ENCODE measurements around the gene ZNF283. TPM values are rescaled to one million over a fixed set of nuclear protein-coding genes. Genes with fewer than 3 reads are reported as not detected.

ZNF283 gene
- total and polyA plus RNA-seq, 9 of the 15 experiments (the other 6 are each of a cell fraction or from before 2014, with no cell fraction given): 6.0 to 19.5 (median 9.8) TPM

DNA sequence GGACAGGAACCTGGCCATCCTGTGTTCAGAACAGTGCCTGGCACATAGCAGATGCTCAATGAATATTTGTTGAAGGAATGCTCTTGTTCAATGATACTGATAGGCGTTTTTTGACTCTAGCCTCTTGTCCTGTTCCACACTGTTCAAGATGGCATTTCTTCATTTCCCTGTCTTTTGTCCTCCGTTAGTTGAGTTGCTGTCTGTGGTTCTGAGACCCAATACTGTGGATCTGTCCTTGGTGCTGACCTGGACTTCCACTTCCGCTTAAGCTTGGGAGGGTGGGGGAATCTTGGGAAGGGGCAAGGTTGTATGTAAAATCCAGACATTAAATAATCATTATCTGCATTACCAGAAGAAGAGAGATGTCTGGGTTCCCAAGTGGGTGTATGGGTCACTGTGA is 38.1 kb upstream of the ZNF283 start (continued):
- TF ChIP-seq, protein P1, sequence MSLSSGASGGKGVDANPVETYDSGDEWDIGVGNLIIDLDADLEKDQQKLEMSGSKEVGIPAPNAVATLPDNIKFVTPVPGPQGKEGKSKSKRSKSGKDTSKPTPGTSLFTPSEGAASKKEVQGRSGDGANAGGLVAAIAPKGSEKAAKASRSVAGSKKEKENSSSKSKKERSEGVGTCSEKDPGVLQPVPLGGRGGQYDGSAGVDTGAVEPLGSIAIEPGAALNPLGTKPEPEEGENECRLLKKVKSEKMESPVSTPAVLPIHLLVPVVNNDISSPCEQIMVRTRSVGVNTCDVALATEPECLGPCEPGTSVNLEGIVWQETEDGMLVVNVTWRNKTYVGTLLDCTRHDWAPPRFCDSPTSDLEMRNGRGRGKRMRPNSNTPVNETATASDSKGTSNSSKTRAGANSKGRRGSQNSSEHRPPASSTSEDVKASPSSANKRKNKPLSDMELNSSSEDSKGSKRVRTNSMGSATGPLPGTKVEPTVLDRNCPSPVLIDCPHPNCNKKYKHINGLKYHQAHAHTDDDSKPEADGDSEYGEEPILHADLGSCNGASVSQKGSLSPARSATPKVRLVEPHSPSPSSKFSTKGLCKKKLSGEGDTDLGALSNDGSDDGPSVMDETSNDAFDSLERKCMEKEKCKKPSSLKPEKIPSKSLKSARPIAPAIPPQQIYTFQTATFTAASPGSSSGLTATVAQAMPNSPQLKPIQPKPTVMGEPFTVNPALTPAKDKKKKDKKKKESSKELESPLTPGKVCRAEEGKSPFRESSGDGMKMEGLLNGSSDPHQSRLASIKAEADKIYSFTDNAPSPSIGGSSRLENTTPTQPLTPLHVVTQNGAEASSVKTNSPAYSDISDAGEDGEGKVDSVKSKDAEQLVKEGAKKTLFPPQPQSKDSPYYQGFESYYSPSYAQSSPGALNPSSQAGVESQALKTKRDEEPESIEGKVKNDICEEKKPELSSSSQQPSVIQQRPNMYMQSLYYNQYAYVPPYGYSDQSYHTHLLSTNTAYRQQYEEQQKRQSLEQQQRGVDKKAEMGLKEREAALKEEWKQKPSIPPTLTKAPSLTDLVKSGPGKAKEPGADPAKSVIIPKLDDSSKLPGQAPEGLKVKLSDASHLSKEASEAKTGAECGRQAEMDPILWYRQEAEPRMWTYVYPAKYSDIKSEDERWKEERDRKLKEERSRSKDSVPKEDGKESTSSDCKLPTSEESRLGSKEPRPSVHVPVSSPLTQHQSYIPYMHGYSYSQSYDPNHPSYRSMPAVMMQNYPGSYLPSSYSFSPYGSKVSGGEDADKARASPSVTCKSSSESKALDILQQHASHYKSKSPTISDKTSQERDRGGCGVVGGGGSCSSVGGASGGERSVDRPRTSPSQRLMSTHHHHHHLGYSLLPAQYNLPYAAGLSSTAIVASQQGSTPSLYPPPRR (CRISPR knock-in tag; IDR thresholded peaks at IDR 0.05; ENCODE audit: borderline replicate concordance): no peak
- TF ChIP-seq SRSF1 (IDR thresholded peaks at IDR 0.05; ENCODE audit: low read depth, low read length) (no peak), ZNF766 (CRISPR knock-in tag; conservative IDR thresholded peaks at IDR 0.05) (peak; percentile 96), SP1 (CRISPR knock-in tag; IDR thresholded peaks at IDR 0.05) (no peak), RFX7 (CRISPR knock-in tag; IDR thresholded peaks at IDR 0.05) (no peak), ZBTB8A (IDR thresholded peaks at IDR 0.05; ENCODE audit: partially characterized antibody) (no peak), FOSL1 (tag; conservative IDR thresholded peaks at IDR 0.05) (no peak), PHTF2 (CRISPR knock-in tag; IDR thresholded peaks at IDR 0.05) (no peak), EWSR1 (IDR thresholded peaks at IDR 0.05; ENCODE audit: borderline replicate concordance, low read depth, partially characterized antibody) (no peak), XRCC4 (IDR thresholded peaks at IDR 0.05; ENCODE audit: extremely low read depth, insufficient read depth, insufficient read length) (no peak), TEAD1 (CRISPR knock-in tag; IDR thresholded peaks at IDR 0.05) (peak in 1 of 2 experiments; percentile 48; a peak in 1 of 4 replicates), HOXB6 (CRISPR knock-in tag; IDR thresholded peaks at IDR 0.05; ENCODE audit: borderline replicate concordance) (no peak), TAF7 (tag; IDR thresholded peaks at IDR 0.05) (no peak), EP300 (IDR thresholded peaks at IDR 0.05; ENCODE audit: low read length) (no peak)
- TF ChIP-seq, protein P2, sequence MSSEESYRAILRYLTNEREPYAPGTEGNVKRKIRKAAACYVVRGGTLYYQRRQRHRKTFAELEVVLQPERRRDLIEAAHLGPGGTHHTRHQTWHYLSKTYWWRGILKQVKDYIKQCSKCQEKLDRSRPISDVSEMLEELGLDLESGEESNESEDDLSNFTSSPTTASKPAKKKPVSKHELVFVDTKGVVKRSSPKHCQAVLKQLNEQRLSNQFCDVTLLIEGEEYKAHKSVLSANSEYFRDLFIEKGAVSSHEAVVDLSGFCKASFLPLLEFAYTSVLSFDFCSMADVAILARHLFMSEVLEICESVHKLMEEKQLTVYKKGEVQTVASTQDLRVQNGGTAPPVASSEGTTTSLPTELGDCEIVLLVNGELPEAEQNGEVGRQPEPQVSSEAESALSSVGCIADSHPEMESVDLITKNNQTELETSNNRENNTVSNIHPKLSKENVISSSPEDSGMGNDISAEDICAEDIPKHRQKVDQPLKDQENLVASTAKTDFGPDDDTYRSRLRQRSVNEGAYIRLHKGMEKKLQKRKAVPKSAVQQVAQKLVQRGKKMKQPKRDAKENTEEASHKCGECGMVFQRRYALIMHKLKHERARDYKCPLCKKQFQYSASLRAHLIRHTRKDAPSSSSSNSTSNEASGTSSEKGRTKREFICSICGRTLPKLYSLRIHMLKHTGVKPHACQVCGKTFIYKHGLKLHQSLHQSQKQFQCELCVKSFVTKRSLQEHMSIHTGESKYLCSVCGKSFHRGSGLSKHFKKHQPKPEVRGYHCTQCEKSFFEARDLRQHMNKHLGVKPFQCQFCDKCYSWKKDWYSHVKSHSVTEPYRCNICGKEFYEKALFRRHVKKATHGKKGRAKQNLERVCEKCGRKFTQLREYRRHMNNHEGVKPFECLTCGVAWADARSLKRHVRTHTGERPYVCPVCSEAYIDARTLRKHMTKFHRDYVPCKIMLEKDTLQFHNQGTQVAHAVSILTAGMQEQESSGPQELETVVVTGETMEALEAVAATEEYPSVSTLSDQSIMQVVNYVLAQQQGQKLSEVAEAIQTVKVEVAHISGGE (CRISPR knock-in tag; IDR thresholded peaks at IDR 0.05): peak in 1 of 3 experiments; percentile 54; a peak in 1 of 6 replicates
- TF ChIP-seq, protein P3, sequence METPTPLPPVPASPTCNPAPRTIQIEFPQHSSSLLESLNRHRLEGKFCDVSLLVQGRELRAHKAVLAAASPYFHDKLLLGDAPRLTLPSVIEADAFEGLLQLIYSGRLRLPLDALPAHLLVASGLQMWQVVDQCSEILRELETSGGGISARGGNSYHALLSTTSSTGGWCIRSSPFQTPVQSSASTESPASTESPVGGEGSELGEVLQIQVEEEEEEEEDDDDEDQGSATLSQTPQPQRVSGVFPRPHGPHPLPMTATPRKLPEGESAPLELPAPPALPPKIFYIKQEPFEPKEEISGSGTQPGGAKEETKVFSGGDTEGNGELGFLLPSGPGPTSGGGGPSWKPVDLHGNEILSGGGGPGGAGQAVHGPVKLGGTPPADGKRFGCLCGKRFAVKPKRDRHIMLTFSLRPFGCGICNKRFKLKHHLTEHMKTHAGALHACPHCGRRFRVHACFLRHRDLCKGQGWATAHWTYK (CRISPR knock-in tag; IDR thresholded peaks at IDR 0.05): no peak
- TF ChIP-seq, protein P4, sequence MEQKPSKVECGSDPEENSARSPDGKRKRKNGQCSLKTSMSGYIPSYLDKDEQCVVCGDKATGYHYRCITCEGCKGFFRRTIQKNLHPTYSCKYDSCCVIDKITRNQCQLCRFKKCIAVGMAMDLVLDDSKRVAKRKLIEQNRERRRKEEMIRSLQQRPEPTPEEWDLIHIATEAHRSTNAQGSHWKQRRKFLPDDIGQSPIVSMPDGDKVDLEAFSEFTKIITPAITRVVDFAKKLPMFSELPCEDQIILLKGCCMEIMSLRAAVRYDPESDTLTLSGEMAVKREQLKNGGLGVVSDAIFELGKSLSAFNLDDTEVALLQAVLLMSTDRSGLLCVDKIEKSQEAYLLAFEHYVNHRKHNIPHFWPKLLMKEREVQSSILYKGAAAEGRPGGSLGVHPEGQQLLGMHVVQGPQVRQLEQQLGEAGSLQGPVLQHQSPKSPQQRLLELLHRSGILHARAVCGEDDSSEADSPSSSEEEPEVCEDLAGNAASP (IDR thresholded peaks at IDR 0.05): no peak

Data from K562 (cell line).